ENCODE measurements around the gene SCNN1B.
"Not testable (repeated sequence)": the region's sequence is repeated elsewhere in the genome, so short reads cannot be mapped to it uniquely, and the experiment has no call there.

The SCNN1B gene

DNA sequence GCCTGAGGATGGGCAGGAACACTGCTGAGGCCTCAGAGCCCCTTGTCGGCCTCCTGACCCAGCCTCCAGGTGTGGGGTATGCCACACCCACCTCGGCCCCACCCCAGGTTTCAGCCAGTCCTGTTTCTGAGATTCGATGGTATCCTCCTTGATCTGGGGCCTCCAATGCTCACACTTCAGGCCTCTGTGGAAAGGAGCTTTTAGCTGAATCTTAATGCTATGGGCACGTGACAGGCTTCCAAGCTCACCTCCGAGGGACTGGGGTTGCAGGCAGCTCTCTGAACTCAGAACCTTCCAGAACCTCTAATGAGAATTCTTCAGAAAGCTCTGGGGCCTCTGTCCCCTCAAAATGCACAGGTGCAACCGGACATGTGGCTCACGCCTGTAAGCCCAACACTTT lies 54.8 kb downstream of the SCNN1B start:
- no peak for DNase-seq

DNA sequence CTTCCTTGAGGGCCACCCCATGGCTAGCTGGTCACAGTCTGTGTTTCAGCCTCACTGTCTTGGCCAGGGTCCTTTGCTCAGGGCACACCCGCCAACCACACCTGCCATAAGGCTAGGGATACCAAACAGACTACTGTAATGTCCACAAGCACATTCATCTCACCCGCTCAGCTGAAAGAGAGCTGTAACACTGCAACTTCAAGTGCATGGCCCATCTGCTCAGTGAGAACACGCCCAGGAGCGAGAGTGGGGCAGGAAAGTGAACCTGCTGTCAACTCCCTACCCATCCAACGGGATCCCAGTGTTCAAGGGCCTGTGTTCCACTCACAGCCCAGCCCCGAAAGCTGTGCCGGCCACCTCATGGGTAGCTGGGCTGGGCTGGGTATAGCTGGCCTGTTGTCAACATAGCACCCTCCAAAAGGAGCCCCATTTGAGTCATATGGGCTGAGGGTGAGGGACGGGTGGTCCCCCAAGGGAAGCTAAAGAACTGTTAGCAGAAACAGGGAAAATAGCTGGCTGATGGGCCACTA lies 55.7 kb downstream of the SCNN1B start:
- DNase-seq, result no peak

- DNase-seq, result no peak
Observed at GRCh38 chr16:23359092-23359760, 57.1 kb downstream of the SCNN1B start.

- DNase-seq, result no peak
Observed at GRCh38 chr16:23362460-23363317, 60.6 kb downstream of the SCNN1B start.

- DNase-seq, result no peak
Observed at GRCh38 chr16:23365602-23366240, 63.6 kb downstream of the SCNN1B start.

- not testable (repeated sequence) for DNase-seq
Observed at GRCh38 chr16:23366341-23366740, 64.2 kb downstream of the SCNN1B start.

DNA sequence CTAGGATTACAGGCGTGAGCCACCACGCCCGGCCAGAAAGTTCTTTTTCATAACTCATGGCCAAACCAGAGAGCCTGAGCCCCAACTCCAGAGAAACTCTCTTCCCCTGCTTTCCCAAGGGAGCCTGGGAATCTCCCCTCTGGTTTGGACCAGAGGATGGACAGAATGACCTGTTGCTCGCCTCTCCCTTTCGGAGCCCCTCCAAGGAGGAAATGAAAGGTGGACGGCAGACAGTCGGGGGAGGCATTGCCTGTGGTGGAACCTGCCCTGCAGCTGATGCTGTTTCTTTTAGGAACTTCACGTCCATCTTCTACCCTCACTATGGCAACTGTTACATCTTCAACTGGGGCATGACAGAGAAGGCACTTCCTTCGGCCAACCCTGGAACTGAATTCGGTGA lies 65.5 kb downstream of the SCNN1B start:
- no peak for DNase-seq

GRCh38 chr16:23367988-23368387 lies 65.9 kb downstream of the SCNN1B start:
- DNase-seq, result no peak

- no peak for DNase-seq
Observed at GRCh38 chr16:23368469-23368868, 66.4 kb downstream of the SCNN1B start.

- DNase-seq, result no peak
Observed at GRCh38 chr16:23369416-23369815, 67.3 kb downstream of the SCNN1B start.

- no peak for DNase-seq
Observed at GRCh38 chr16:23371368-23371767, 69.3 kb downstream of the SCNN1B start.

GRCh38 chr16:23373436-23374219 lies 71.5 kb downstream of the SCNN1B start:
- DNase-seq, result no peak

- DNase-seq, result no peak
Observed at GRCh38 chr16:23374721-23375510, 72.8 kb downstream of the SCNN1B start.

- no peak for DNase-seq
Observed at GRCh38 chr16:23375643-23376042, 73.5 kb downstream of the SCNN1B start.

DNA sequence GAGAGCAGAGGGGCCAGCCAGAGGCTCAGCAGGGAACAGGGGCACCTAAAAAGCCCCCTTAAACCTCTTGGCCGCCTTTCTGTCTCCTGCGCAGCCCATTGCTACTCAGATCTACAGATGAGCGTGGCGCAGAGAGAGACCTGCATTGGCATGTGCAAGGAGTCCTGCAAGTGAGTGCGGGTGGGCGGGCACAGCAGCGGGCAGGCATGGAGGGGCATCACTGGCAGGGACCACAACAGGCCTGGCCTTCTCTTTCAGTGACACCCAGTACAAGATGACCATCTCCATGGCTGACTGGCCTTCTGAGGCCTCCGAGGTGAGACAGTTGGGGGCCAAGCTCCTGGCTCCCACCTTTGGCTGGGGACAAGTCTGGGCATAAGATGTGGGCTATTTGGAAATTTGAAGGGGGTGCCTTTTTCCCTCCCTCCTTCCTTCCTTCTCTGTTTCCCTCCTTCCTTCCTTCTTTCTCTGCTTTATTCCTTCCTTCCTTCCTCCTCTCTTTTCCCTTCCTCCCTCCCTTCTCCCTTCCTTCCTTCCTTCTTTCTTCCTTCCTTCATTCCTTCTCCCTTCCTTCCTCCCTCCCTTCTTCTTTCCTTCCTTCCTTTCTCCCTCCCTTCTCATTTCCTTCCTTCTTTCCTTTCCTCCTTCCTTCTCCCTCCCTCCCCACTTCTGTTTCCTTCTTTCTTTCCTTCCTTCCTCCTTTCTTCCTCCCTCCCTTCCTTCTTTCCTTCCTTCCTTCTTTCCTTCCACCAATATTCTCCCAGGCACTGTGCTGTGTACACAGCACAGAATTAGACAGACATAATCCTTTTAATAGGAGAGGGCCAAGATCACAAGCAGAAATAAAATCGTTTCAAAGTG lies 75.2 kb downstream of the SCNN1B start:
- no peak for DNase-seq

DNA sequence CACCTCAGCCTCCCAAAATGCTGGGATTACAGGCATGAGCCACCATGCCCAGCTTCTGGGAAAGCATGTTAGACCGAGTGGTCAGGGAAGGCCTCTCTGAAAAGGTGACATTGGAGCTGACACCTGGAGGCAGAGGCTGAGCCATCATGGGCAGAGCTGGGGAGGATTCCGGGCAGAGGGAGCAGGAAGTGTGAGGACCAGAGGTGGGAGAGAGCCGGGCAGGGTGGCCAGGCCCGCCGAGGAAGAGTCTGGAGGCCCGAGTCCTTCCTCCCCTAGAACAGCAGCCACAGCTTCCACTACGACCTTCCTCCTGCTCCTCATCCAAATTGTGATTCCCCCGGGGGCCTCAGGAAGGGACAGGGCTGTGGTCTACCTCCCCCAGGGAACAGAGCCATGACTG lies 76.2 kb downstream of the SCNN1B start:
- no peak for DNase-seq

- no peak for DNase-seq
Observed at GRCh38 chr16:23378921-23379320, 76.8 kb downstream of the SCNN1B start.

DNA sequence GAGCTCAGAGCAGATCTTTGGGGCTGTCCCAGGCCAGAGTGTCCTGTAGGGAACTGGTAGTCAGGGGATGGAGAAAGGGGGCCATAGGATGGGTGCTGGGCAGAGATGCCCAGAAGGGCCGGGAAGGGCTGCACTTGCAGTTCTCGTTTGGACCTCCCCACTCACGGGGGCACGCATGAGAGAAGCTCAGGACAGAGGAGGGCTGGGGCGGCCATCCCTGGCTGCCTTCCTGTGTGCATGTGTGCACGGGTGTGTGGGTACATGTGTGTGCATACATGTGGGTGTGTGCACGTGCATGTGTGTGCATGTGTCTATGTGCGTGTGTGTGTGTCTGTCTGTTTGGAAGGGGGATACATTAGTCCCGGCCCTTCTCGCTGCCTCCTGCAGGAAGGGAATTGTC lies 77.6 kb downstream of the SCNN1B start:
- no peak for DNase-seq

- DNase-seq, result no peak
Observed at GRCh38 chr16:23380501-23380951, 78.4 kb downstream of the SCNN1B start.

DNA sequence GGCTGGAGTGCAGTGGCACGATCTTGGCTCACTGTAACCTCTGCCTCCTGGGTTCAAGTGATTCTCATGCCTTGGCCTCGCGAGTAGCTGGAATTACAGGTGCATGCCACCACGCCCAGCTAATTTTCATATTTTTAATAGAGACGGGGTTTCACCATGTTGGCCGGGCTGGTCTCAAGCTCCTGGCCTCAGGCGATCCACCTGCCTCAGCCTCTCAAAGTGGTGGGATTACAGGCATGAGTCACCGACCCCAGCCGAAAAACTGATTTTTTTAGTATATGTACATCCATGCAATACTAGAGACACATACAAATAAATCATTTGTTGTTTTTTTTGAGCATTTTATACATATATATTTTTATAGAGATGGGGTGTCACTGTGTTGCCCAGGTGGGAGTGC lies 79.6 kb downstream of the SCNN1B start:
- DNase-seq, result not testable (repeated sequence)

- DNase-seq, result no peak
Observed at GRCh38 chr16:23382279-23382678, 80.2 kb downstream of the SCNN1B start.

All from KG1 (cell line).